GM12873 (cell line): ENCODE measurements around the gene ADAMTS10.
A peak's percentile ranks its signal among the peaks of the same experiment; 100 is the strongest.

Experiments
- TF ChIP-seq, protein P1 (sequence below): IDR thresholded peaks from 2 replicates; pipeline ENCODE4 v1.5.1; 2012; ENCODE audit warnings: low read depth, mild to moderate bottlenecking, moderate library complexity, low read length, control low read depth; ENCODE audit not compliant: insufficient read depth; ENCODE audit errors: missing control alignments

The ADAMTS10 gene

DNA sequence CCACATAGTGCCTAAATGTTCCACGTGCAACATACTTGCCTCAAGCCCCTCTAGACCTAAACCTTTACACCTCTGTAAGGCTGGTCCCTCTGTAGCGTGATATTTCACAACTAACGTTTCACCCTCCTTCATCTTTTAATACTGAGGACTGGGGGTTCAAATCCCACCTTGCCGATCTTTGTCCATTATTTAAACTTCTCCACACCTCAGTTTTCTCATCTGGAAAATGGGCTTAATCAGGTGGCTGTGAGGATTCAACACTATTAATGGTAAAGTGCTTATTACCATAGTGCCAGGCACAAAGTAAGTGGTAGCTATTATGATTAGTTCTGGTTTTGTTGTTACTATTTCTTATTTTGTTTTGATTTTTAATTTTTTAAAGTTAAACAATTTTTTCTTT lies 7.5 kb upstream of the ADAMTS10 start:
- TF ChIP-seq, protein P1, sequence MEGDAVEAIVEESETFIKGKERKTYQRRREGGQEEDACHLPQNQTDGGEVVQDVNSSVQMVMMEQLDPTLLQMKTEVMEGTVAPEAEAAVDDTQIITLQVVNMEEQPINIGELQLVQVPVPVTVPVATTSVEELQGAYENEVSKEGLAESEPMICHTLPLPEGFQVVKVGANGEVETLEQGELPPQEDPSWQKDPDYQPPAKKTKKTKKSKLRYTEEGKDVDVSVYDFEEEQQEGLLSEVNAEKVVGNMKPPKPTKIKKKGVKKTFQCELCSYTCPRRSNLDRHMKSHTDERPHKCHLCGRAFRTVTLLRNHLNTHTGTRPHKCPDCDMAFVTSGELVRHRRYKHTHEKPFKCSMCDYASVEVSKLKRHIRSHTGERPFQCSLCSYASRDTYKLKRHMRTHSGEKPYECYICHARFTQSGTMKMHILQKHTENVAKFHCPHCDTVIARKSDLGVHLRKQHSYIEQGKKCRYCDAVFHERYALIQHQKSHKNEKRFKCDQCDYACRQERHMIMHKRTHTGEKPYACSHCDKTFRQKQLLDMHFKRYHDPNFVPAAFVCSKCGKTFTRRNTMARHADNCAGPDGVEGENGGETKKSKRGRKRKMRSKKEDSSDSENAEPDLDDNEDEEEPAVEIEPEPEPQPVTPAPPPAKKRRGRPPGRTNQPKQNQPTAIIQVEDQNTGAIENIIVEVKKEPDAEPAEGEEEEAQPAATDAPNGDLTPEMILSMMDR: no peak

DNA sequence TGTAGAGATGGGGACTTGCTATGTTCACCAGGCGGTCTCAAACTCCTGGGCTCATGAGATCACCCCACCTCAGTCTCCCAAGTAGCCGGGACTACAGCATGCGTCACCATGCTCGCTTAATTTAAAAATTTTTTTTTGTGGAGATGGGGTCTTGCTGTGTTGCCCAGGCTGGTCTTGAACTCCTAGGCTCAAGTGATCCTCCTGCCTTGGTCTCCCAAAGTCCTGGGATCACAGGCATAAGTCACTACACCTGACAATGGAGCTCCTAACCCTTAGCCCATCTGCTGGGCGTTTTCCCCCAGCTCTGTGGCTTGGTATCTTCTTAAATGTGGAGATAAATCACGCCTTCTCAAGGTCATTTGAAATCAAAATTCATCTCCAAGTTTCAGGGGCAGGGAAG lies 6.3 kb upstream of the ADAMTS10 start:
- TF ChIP-seq, protein P1: no peak

DNA sequence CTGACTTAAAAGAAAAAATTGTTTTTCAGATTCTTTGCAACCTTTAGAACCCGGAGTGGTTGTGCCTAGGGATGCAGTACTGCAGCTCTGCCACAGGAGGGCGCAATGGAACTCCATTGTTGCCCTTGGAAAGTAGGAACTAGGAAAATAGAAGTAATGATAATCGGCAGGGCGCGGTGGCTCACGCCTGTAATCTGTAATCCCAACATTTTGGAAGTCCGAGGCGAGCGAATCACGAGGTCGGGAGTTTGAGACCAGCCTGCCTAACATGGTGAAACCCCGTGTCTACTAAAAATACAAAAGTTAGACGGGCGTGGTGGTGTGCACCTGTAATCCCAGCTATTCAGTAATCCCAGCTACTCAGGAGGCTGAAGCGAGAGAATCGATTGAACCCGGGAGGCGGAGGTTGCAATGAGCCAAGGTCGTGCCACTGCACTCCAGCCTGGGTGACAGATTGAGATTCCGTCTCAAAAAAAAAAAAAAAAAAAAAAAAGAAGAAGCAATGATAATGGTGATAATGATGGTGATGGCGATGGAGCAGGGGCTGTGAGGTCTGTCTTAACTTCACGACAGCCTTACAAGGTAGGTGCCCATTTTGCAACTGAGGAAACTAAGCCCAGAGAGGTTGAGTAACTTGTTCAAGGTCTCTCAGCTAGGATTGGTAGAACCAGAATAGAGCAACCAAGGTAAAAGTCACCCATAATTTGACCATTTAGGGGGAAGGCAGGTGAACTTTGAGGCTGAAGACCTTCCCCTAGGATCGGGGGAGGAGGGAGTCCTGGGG lies 5.5 kb upstream of the ADAMTS10 start:
- TF ChIP-seq, protein P1: peak; percentile 83

DNA sequence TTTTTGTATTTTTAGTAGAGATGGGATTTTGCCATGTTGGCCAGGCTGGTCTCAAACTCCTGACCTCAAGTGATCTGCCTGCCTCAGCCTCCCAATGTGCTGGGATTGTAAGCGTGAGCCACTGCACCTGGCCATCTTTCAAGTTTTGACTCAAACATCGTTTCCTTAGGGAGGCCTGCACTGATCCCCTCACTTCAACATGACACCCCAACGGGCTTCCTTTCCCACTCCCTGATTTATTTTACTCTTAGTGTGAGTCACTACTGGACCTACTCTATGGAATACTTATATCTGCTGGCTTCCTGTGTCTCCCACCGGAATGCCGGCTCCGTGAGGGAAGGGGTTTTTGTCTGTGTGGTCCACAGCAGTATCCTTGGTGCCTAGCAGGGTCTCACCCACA lies 4.5 kb upstream of the ADAMTS10 start:
- TF ChIP-seq, protein P1: no peak

DNA sequence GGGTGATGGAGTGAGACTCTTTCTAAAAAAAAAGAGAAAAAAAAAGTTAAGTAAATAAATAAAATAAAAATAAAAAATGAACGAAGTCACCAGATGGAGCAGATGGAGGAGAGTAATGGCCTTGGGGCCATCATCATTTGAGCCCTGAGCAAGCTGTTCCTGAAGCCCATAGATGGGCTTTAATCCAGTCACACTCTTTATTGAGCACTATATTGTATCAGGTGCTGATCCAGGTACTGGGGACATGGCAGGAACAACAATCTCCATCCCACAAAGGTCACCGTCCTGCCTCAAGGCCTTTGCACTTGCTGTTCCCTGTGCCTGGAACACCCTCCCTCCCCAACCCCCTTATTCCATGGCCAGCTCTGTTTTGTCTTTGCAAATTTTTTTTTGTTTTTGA lies 3.9 kb upstream of the ADAMTS10 start:
- TF ChIP-seq, protein P1: no peak

DNA sequence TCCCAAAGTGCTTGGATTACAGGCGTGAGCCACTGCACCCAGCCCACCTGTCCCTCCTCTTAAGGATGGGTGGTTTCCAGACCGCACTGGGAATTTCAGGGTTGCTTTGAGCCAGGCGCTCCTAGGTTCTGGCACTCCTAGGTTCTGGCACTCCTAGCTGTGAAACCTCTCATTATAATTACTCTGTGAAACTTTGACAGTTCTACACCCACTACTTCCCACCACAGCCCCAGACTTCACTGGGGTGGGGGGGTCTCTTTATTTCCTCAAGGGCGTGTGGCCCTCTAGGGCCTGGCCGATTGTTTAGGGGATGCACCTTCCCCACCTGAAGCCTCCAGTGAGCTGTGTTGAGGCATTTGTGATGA lies 2.3 kb upstream of the ADAMTS10 start:
- TF ChIP-seq, protein P1: no peak

DNA sequence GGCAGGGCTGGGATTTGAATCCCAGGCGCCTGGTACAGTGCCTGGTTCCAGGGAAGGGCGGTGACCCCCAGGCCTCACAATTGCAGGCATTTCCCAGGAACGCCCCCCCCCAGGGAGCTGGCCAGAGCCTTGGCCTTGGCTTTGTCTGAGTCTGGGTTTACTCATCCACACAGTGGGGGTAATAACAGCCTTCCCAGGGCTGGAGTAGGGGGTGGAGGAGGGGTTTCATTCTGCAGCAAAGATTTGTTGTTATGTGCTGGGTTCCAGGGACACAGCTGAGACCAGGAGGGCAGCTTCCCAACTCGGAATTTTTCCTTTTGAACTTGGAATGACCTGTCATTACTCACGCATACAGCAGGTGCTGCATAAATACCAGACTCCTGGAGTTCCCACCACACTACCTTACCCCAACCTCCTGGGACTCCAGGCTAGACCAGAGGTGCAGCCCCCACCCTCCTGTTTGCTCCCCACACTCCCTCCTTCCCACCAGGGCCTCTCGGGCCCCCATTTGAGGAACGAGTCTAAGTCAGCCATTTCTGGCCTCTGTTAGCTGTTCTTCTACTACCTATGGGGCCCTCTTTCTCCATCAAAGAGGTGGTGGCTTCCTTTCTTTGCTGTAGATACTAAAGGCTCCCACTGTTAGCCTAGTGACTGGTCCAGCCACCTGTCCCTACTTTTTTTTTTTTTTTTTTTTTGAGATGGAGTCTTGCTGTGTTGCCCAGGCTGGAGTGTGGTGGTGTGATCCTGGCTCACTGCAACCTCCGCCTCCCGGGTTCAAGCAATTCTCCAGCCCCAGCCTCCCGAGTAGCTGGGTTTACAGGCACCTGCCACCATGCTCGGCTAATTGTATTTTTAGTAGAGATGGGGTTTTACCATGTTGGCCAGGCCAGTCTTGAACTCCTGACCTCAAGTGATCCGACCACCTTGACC lies 1.6 kb upstream of the ADAMTS10 start:
- TF ChIP-seq, protein P1: no peak
